GM13976 (cell line): ENCODE results near the gene HOXD9.

Experiments used
- DNase-seq: peaks from one replicate; pipeline ENCODE4 v3.0.0; 2012; ENCODE audit warnings: low spot score
- in situ Hi-C: fragments of 300-500 bp; cut with MboI; formaldehyde crosslinking; loops from one replicate; pipeline ENCODE4 v1.12.0; 2022; ENCODE audit warnings: low sequenced_read_pairs, mixed read lengths, inconsistent platforms; ENCODE audit not compliant: unreplicated experiment
- TF ChIP-seq, protein P1 (sequence below): IDR thresholded peaks from 2 replicates; pipeline ENCODE4 v1.5.1; 2012; ENCODE audit warnings: borderline replicate concordance, mild to moderate bottlenecking; ENCODE audit not compliant: insufficient read depth; ENCODE audit errors: extremely low read depth, missing control alignments, control extremely low read depth

The HOXD9 gene

DNA sequence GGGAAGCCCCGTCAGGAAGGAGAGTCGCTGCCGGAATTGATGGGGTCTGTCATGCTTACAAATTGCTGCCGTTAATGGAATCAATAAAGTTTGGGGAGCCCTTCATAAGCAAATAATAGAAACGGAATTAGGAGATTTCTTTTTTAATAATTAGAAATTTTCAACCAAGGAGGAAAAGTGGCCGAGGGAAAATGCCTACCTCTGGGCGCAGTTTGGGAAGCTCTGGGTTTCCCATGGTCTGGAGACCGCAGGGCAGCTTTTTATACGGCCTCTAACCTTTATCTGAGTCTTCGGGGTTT is 40.0 kb upstream of the HOXD9 start:
- peak; percentile 18 for DNase-seq
- in situ Hi-C loops = loop anchor here (25.0 kb wide), 1 partner anchor 720 kb away; no protein-coding TSS in a partner anchor
- TF ChIP-seq, protein P1, sequence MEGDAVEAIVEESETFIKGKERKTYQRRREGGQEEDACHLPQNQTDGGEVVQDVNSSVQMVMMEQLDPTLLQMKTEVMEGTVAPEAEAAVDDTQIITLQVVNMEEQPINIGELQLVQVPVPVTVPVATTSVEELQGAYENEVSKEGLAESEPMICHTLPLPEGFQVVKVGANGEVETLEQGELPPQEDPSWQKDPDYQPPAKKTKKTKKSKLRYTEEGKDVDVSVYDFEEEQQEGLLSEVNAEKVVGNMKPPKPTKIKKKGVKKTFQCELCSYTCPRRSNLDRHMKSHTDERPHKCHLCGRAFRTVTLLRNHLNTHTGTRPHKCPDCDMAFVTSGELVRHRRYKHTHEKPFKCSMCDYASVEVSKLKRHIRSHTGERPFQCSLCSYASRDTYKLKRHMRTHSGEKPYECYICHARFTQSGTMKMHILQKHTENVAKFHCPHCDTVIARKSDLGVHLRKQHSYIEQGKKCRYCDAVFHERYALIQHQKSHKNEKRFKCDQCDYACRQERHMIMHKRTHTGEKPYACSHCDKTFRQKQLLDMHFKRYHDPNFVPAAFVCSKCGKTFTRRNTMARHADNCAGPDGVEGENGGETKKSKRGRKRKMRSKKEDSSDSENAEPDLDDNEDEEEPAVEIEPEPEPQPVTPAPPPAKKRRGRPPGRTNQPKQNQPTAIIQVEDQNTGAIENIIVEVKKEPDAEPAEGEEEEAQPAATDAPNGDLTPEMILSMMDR = no peak

DNA sequence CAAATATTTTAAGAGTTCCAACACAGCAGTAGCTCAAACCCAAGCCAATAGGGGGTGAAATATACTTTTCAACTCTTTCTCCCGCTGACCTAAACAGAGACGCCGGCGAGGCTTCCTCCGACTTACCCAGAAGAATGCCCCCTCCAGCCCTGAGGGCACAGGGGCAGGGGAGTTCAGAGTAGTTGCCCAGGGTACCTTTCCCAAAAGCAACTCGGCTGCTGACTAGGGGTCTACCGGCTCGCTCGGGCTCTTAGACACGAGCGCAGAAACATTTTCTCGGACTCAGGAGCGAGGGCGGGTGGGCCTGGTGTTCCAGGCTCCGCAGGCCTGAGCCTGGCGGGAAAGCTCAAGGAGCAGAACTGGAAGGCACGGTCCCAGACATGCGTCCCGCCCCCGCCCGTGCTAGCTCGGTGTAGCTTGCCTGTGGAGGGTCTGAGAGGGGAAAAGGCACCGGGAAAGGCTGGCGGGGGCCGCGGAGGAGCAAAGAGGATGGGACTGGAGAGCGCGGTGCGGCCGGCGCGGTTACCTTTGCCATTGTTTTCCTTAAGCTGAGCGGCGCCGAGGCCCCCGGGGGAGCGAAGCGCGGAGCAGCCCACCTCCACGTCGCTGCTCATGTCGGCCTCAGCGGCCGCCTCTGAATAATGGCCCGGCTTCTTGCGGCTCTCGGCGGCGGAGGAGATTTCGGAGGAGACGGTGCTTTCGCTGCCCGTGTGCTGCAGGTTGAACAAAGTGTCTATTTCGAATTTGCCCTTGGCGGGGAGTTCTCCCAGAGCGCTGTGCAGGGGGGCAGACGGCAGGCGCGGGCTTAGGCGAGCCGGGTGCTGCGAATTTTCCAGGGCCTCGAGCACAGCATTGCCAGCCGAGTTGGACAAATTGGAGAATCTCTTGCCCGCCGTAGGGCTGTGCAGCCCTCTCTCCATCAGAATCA is 39.4 kb upstream of the HOXD9 start:
- TF ChIP-seq, protein P1 = no peak
- peak; percentile 28 for DNase-seq
- in situ Hi-C loops = loop anchor here (25.0 kb wide), 1 partner anchor 721 kb away; no protein-coding TSS in a partner anchor

DNA sequence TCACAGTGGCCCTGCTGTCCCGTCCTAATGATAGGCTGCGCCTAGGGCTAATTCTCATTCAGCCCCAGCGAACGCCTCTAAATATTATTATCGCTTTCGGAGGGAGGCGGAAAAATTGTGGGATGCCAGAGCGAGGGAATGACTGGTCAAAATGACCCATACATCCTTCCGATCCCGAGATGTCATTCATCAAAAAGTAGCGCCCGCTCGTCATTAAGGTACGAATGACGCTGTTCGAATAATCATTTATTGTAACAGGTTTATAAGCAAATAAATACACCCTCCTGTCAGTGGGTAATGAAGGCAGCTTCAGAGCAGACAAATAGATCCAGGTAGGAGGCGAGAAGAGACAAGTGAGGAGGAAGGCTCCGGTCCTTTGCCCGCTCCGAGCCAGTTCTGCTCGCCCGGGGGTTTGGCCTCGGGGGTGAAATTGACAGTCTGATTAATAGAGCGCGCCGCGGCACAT is 38.7 kb upstream of the HOXD9 start, which contains the start of gene EVX2:
Gene EVX2, minus strand, starts transcription at position 167 of the 466 bp plus-strand sequence. CDS start 186 bp downstream, outside the sequence.
- DNase-seq = peak; percentile 24
- in situ Hi-C loops = loop anchor here (25.0 kb wide), 1 partner anchor 722 kb away; no protein-coding TSS in a partner anchor
- TF ChIP-seq, protein P1 = no peak

DNA sequence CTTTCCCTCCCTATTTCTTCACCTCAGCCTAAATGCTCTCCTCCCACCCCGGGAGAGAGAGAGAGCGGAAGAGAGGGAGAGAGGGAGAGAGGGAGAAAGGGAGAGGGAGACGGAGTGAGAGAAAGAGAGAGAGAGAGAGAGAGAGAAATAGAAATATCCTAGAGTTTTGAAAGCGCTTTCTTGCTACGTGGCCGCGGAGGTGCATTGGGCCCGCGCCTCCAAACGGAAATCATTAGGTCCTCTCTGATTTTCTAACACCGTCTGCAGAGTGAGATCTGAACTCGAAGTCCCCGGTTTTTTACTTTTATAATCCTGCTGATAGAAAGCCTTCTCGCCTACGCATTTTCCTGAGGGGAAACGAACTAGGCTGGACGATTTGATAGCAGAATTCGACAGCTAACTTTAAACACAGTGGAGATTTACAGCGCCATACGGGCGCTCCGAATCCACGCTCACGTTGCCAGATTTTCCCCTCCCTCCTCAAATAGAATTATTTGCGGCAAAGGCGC is 37.9 kb upstream of the HOXD9 start:
- DNase-seq = peak; percentile 11
- in situ Hi-C loops = loop anchor here (25.0 kb wide), 1 partner anchor 722 kb away; no protein-coding TSS in a partner anchor

DNA sequence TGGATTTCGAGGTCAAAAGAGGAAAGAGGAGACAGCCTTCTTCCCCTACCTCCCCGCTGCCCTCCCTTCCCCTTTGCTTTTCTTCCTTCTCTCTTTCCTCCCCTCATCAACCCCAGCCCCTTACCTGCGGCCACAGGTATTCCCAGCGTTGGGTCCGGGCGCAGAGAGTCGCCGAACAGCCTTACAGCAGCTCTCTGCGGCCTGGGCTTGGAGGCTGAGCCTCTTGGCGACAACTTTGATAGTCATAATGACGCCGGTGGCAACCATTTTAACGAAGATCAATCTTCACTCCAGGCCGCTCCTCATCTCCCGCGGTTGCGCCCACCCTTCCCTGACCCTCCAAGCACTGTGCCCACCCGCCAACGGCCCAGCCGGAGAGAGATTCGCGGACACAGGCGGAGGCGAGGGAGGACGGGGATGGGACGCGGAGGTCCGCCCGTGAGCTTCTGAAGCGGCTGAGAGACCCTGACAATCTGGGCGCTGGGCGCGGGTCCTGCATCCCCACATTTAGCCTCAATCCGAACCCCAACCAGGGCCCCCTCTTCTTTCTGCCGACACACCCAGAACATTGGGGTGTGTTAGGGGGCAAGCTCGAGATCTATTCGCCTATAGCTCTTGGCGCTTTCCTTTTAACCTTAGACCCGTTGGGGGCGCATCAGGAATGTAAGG is 37.3 kb upstream of the HOXD9 start:
- in situ Hi-C loops = loop anchor here (25.0 kb wide), 1 partner anchor 723 kb away; no protein-coding TSS in a partner anchor
- peak; percentile 18 for DNase-seq
- TF ChIP-seq, protein P1 = no peak

More for the DNA sequence above, 37.9 kb upstream of the HOXD9 start:
- TF ChIP-seq, protein P1 = no peak
